ENCODE measurements around the gene FOXP1. TPM values are rescaled to one million over a fixed set of nuclear protein-coding genes. Genes with fewer than 3 reads are reported as not detected.

The FOXP1 gene
- total and polyA plus RNA-seq, 2 of the 13 experiments (the other 11 are each of a cell fraction or from before 2014, with no cell fraction given), result 40.4 to 59.0 TPM

DNA sequence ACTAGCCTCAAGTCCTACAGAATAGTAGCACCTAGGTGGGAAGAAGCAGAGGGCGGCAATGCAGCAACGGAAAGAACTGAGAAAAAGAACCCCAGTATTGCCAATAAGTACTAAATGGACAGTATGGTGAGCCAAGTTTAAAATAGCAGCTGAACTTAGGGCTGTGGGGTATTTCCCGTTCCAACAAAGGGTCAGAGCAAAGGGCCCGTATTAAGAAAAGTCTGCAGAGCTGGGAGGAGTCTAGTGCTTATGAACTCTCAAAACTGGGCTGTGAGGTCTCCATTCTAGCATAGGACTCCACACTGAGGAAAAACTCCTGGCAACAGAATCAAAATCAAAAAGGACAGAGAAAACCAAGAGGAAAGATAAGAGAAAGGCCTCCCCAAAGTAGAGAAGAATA is 250.7 kb downstream of the FOXP1 start (continued):
- TF ChIP-seq TFE3 (CRISPR knock-in tag; IDR thresholded peaks at IDR 0.05) (no peak), RFXAP (CRISPR knock-in tag; IDR thresholded peaks at IDR 0.05; ENCODE audit: borderline replicate concordance) (no peak)

DNA sequence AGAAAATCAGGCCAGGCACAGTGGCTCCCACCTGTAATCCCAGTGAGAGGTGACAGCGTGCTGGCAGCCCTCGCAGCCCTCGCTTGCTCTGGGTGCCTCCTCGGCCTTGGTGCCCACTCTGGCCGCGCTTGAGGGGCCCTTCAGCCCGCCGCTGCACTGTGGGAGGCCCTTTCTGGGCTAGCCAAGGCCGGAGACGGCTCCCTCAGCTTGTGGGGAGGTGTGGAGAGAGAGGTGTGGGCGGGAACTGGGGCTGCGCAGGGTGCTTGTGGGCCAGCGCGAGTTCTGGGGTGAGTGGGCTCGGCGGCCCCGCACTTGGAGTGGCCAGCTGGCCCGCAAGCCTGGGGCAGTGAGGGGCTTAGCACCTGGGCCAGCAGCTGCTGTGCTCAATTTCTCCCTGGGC is 252.6 kb downstream of the FOXP1 start:
- FAIRE-seq (no peak), ATAC-seq (no peak), DNase-seq (ENCODE audit: low spot score) (no peak)
- Histone ChIP-seq H3K4me1 (ENCODE audit: insufficient read depth, low read length) (peaks cover 9% of the 10 kb centered on the region), H3K27ac (ENCODE audit: extremely low read length, insufficient read depth, low read length) (no peak overlapping the region), H3K4me3 (replicated peaks in 1 of 3; ENCODE audit: insufficient read depth in 1 of 3, low read depth in 2 of 3, low read length in 3 of 3) (no peak overlapping the region), H3K27me3 (ENCODE audit: control insufficient read depth in 1 of 2, insufficient read depth in 2 of 2, low read length in 2 of 2) (no peaks in the 10 kb centered on the region), H3K36me3 (replicated peaks in 1 of 2; ENCODE audit: control insufficient read depth in 1 of 2, insufficient read depth in 2 of 2, low read length in 2 of 2) (peaks cover 1 to 4% of the 10 kb centered on the region in 2 experiments; a peak in 3 of 5 replicates), H4K20me1 (ENCODE audit: insufficient read depth, low read length) (peaks cover 4% of the 10 kb centered on the region; the same call in 1 of the 2 replicates), H2AFZ (ENCODE audit: low read length) (no peak overlapping the region), H3K9ac (ENCODE audit: insufficient read depth, low read depth, low read length) (no peak overlapping the region), H3K79me2 (ENCODE audit: insufficient read depth, low read length) (no peaks in the 10 kb centered on the region), H3K4me2 (ENCODE audit: low read depth, low read length) (no peak overlapping the region), H3K9me3 (ENCODE audit: low read length) (no peaks in the 10 kb centered on the region)
- TF ChIP-seq, protein P1, sequence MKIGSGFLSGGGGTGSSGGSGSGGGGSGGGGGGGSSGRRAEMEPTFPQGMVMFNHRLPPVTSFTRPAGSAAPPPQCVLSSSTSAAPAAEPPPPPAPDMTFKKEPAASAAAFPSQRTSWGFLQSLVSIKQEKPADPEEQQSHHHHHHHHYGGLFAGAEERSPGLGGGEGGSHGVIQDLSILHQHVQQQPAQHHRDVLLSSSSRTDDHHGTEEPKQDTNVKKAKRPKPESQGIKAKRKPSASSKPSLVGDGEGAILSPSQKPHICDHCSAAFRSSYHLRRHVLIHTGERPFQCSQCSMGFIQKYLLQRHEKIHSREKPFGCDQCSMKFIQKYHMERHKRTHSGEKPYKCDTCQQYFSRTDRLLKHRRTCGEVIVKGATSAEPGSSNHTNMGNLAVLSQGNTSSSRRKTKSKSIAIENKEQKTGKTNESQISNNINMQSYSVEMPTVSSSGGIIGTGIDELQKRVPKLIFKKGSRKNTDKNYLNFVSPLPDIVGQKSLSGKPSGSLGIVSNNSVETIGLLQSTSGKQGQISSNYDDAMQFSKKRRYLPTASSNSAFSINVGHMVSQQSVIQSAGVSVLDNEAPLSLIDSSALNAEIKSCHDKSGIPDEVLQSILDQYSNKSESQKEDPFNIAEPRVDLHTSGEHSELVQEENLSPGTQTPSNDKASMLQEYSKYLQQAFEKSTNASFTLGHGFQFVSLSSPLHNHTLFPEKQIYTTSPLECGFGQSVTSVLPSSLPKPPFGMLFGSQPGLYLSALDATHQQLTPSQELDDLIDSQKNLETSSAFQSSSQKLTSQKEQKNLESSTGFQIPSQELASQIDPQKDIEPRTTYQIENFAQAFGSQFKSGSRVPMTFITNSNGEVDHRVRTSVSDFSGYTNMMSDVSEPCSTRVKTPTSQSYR (CRISPR knock-in tag; IDR thresholded peaks at IDR 0.05; ENCODE audit: borderline replicate concordance), result no peak
- TF ChIP-seq MEIS2 (CRISPR knock-in tag; IDR thresholded peaks at IDR 0.05) (no peak), ZNF564 (CRISPR knock-in tag; IDR thresholded peaks at IDR 0.05) (no peak), ZNF749 (CRISPR knock-in tag; IDR thresholded peaks at IDR 0.05; ENCODE audit: borderline replicate concordance) (no peak), ZNF550 (CRISPR knock-in tag; IDR thresholded peaks at IDR 0.05; ENCODE audit: borderline replicate concordance) (no peak), EHMT2 (IDR thresholded peaks at IDR 0.05; ENCODE audit: borderline replicate concordance, low read depth, low read length) (no peak), ZNF18 (CRISPR knock-in tag; IDR thresholded peaks at IDR 0.05; ENCODE audit: insufficient replicate concordance) (no peak), SP140L (CRISPR knock-in tag; IDR thresholded peaks at IDR 0.05; ENCODE audit: borderline replicate concordance) (no peak)
- TF ChIP-seq, protein P2, sequence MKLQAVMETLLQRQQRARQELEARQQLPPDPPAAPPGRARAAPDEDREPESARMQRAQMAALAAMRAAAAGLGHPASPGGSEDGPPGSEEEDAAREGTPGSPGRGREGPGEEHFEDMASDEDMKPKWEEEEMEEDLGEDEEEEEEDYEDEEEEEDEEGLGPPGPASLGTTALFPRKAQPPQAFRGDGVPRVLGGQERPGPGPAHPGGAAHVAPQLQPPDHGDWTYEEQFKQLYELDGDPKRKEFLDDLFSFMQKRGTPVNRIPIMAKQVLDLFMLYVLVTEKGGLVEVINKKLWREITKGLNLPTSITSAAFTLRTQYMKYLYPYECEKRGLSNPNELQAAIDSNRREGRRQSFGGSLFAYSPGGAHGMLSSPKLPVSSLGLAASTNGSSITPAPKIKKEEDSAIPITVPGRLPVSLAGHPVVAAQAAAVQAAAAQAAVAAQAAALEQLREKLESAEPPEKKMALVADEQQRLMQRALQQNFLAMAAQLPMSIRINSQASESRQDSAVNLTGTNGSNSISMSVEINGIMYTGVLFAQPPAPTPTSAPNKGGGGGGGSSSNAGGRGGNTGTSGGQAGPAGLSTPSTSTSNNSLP (IDR thresholded peaks at IDR 0.05; ENCODE audit: low read depth, low read length), result no peak
- in situ Hi-C loops (cut with HindIII; ENCODE audit: extremely low pct_ligation_motif_present, low pct_unique_long_range_greater_than_20kb), result no loop called here
- BruUV-seq (replicated peaks), result no TSS peak
- WGBS (ENCODE audit: low lambda C conversion rate), result 100% methylated on average over 7 of the region's 18 CpGs
- intact Hi-C loops (cut with micrococcal nuclease; ENCODE audit: unreplicated experiment), result no loop called here
- CTCF ChIA-PET (ENCODE audit: low intra/inter-chr PET ratio, low total read pairs), result no interaction called here
- POLR2A ChIA-PET, result no interaction called here
